Hematopoietic multipotent progenitor cell (in vitro differentiated cells): Measurements from ENCODE around the gene FCRL4. TPM values are rescaled to one million over a fixed set of nuclear protein-coding genes. Genes with fewer than 3 reads are reported as not detected.
"Not testable (repeated sequence)": the region's sequence is repeated elsewhere in the genome, so short reads cannot be mapped to it uniquely, and the experiment has no call there.

ENCODE experiments used
- DNase-seq, 3 donors: peaks; one replicate each; pipeline ENCODE4 v3.0.0-alpha.2; 2011 to 2015; ENCODE audit warnings: low read depth in 2 of 3, low spot score in 2 of 3
- total RNA-seq: library from RNA; depleted of rRNA; stranded (reverse); fragments of >200 nt; gene quantifications from one replicate; pipeline ENCODE4 v1.2.3, GENCODE V29; 2012

The FCRL4 gene
- total RNA-seq, 1 donor = not detected

DNA sequence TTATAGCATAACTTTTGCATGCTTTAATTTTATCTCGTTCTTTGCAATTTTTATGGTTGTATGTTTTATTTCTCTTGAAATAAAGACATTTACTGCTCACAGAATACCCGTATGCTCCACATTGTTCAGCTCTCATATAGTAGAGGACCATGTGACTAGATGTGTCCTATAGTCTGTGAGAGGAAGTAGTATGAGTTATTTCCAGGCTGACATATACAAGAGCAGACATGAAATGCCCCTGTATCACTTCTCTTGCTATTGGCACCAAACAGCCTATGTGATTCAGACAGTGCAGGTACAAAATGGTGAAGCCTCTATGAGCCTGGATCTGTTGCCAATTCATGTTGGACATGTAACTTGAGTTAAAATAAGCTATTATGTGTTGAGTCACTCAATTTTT, 39.8 kb downstream of the FCRL4 start:
- no peak for DNase-seq

DNA sequence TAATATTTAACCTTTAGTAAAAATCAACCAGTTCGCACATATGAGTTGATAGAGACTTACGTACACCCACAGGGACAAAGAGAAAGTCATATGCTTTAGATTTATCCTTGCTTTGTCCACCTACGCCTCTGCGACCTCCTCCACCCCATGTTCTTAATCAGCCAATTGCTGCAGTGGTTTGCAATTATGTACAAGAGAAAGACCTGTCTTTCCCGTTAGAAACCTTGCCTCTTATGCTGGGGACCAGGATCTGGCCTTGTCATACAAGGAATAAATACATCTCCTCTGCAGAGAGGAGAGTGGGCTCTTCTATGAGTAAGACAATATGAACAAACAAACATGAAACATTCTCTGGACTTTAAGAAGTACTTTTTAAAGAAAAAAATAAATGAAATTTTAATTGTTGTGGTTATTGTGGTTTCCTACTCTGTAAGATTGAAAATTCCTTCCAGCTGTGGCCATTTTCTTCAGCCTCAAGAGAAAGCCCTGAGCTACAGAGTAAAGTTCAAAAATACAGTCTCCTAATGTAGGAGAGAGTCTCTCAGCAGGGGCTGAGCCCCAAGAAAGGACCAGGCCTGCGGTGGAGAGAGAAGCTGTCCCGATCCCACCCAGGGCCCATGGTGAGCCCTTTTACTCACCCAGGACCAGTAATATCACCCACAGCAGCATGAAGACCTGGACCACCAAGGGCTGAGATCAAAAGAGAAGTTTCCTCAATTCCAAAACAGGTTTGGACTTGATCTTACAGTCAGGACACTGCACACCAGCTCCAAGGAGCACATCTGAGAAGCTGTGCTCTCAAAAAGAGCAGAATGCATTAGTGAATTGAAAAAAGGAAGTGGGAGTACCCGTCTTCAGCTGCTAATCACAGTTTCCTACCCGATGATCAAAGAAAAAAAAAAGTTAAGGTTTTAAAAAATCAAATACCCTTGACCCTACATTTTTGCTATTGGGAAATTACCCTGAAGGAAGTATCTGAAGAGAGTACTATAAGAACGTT, 45.9 kb downstream of the FCRL4 start, which contains the start of gene FCRL5:
TSS of gene FCRL5 (minus strand) at position 822 of the 1,000 bp plus-strand sequence. CDS start at position 669, 153 bp downstream.
- DNase-seq = no peak

DNA sequence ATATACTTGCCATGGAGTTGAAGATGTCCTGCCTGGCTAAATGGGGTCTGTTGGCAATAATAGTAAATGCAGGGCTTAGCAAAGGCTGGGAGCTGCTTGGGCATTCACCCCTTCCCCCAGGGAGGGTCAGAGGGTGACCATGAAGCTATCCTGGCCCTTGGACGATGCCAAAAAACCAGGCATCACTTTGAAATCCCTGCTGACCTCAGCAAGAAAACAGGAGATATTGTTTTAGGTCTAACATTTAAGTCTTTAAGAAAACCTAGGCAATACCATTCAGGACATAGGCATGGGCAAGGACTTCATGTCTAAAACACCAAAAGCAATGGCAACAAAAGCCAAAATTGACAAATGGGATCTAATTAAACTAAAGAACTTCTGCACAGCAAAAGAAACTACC, 49.8 kb downstream of the FCRL4 start:
- not testable (repeated sequence) for DNase-seq

DNA sequence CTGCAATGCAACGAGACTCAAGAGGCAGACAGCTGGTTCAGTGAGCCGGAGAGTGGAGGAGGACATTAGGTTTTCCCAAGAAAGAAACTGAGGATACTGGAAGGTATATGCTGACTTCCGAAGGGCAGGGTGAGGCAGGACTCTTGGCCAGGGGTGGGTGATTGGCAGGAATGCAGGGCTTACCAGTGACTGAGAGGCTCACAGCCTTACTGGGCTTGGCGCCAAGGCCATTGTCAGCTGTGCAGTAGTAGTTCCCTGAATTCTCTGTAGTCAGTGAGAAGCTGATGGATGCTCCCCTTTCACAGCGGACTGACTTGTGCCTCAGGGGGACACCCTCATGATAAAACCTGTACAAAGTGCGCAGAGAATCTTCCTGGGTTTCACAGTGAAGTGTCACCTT, 55.2 kb downstream of the FCRL4 start:
- peak in 1 of 3 donors; percentile 12 for DNase-seq

DNA sequence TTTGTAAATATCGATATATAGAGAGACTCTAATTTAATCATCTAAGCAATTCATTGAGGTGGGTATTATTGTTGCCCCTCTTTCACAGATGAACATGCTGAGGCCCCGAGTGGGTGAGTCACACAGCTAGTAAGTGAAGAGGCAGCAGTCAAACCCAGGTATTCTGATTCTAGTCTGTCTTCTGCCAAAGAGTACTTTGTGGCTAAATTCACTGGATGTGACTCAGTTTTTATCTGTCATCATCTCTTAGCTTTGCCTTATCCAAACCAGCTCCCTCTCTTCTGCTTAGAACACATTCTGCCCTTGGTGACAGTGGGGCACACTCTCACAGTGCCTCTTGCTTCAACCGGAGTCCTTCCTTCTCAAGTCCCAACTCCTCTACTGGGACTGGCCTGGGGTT, 57.0 kb downstream of the FCRL4 start:
- no peak for DNase-seq

DNA sequence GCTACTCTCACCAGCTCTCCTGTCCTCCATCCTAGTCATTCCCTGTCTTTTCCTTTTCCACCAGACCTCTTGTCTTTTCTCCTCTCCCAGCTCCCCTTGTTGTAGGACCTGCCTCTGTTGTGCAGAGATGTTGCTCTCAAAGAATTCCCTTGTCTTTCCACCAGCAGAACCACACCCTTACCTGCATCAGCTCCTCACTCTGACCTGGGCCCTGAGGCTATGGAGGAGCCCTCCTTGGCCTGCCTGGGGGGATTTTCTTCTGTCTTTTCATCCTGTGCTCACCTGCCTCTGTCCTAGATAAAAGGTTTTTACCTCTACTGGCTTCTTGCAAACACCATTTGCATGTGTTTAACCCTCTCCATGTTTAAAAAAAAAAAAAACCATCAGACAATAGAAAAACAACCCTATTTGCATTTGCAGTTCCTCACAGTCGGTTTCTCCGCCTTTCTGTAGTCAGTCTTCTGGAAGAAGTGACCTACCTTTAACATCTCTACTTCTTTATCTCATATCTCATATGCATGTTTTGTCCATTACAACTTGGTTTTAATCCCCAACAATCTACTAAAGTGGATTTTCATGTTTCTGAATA, 57.6 kb downstream of the FCRL4 start:
- no peak for DNase-seq

DNA sequence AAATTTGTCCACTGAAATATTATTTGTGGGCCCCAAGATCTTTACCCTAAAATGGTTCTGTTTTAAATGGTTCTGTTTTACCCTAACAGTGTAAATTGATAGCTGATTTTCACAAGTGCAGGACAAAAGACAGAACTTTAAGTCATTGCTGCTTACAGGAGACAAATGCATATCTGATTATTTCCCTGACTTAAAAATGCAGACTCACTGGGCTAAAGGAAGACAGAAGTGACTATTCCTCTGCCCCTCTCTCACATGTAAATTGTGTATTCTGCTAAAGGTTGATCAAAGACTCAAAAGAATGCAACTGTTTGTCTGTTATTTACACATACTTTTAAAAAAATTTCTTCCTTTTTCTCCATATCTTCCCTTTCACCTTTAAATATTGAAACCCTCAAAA, 58.3 kb downstream of the FCRL4 start:
- DNase-seq = no peak

DNA sequence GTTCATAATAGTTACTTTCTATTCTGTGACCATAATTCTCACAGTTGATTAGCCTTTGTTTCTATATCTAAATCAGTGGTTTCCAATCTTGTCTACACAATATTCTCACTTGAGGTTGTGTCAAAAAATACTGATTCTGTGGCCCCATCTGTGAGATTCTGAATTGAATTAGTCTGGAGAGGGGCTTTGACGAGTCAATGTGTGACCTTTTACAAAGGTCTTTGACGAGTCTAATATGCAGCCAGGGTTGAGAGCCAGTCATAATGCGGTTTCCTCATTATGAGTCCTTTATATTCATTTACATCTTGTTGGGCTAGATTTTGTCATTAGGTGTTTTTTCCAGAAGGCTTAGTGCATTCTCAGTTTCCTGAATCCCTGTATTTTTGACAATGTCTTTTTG, 65.3 kb downstream of the FCRL4 start:
- DNase-seq = no peak

DNA sequence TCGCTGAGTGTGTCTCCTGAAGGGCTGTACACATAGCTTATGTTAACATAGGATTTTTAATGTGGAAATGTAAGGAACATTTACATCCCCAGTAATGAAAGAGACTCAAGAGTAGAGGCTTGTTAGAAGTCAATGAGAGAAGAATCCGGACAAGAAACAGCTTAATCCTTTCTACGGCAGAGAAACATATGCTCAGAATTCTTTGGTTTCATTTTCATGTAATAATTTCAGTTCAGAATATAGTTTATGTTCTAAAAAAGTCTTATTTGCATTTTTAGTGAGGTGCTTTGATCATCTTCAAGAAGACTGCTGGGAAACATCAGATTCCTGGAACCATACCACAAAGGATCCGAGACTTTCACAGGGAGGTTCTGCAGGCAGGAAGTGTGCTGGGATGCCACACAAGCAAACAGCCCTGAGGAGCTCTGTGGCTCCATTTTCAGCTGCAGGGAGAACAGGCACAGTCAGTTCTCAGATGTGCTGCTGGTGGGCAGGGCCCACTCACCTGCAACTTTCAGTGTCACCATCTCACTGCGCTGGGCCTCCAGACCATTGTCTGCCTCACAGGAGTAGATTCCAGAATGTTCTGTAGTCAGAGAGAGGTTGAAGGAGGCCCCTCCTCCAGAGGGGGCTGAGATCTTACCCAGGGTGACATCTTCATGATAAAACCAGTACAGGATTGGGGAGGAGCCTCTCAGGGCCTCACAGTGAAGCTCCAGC, 74.0 kb downstream of the FCRL4 start:
- DNase-seq = no peak

Other genes starting within 250 kb of the FCRL4 start
- gene FCRL5, start 45.6 kb downstream of the FCRL4 start, total RNA-seq = 1.1 TPM
- 0.54 TPM for gene FCRL3, start 102.7 kb upstream of the FCRL4 start, total RNA-seq
- under 0.01 TPM for gene FCRL2, start 179.0 kb upstream of the FCRL4 start, total RNA-seq
- 3.2 TPM for gene FCRL1, start 222.0 kb upstream of the FCRL4 start, total RNA-seq
- gene CD5L, start 243.7 kb upstream of the FCRL4 start, total RNA-seq = not detected